WI38 (cell line): ENCODE measurements around the gene DNAJC30.

Source experiments
- H3K4me3 ChIP-seq: 2 replicates; pipeline ENCODE4 v1.5.1; 2011; ENCODE audit warnings: low read depth, mild to moderate bottlenecking, control low read depth, low read length
- TF ChIP-seq, protein P1 (sequence below): IDR thresholded peaks from 2 replicates; pipeline ENCODE4 v1.5.1; 2012; ENCODE audit warnings: low read depth, mild to moderate bottlenecking, control low read depth, low read length

DNAJC30 gene

DNA sequence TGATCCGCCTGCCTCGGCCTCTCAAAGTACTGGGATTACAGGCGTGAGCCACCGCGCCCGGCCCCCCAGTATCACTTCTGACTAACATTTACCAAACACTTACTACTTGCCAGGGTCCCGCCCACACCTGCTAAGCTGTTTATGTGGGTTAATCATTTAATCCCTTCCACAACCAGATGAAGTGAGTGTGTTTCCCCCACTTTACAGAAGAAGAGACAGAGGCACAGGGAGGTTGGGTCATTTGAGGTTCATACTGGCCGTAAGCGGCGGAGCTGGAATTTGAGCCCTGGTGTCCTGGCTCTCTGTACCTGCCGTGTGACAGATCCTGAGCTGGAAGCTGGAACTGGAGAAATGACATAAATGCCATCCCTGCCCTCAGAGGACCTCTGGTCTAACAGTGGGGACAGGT, 30.7 kb downstream of the DNAJC30 start:
- H3K4me3 ChIP-seq: no peak overlapping the region
- TF ChIP-seq, protein P1, sequence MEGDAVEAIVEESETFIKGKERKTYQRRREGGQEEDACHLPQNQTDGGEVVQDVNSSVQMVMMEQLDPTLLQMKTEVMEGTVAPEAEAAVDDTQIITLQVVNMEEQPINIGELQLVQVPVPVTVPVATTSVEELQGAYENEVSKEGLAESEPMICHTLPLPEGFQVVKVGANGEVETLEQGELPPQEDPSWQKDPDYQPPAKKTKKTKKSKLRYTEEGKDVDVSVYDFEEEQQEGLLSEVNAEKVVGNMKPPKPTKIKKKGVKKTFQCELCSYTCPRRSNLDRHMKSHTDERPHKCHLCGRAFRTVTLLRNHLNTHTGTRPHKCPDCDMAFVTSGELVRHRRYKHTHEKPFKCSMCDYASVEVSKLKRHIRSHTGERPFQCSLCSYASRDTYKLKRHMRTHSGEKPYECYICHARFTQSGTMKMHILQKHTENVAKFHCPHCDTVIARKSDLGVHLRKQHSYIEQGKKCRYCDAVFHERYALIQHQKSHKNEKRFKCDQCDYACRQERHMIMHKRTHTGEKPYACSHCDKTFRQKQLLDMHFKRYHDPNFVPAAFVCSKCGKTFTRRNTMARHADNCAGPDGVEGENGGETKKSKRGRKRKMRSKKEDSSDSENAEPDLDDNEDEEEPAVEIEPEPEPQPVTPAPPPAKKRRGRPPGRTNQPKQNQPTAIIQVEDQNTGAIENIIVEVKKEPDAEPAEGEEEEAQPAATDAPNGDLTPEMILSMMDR: no peak

DNA sequence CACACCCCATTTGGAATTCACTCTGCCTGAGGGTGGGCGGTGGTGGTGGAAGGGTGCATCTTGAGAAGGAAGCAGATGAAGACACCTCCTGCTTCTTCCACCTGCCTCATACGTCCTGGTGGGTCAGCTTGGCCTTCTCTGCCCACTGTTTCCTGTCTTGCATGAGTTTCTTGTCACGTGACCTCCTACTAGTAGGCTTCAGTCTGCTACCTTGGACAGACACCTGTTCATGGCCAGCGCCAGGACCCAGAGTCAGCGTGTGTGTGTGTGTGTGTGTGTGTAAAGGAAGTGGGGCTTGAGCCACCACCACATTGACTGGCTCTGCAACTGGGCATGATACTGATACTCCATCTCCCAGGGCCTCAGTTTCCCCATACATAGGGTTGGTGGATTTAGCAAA, 32.7 kb downstream of the DNAJC30 start:
- no peak overlapping the region for H3K4me3 ChIP-seq
- TF ChIP-seq, protein P1: no peak

DNA sequence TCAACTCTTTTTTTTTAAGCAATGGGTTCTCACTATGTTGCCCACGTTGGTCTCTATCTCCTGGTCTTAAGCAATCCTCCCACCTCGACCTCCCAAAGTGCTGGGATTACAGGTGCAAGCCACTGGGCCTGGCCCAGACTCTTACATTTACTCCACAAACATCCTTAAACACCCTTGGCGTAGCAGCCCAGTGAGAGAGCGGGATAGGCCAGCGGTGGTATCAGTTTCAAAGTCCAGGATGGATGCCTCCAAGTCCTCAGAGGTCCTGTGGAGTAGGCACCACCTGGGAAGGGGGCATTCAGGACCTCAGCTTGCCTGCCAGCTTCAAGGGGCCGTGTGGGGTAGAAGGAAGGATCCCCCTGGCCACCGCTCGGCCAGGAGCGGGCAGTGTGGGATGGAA, 33.7 kb downstream of the DNAJC30 start:
- H3K4me3 ChIP-seq: no peak overlapping the region
- TF ChIP-seq, protein P1: no peak

DNA sequence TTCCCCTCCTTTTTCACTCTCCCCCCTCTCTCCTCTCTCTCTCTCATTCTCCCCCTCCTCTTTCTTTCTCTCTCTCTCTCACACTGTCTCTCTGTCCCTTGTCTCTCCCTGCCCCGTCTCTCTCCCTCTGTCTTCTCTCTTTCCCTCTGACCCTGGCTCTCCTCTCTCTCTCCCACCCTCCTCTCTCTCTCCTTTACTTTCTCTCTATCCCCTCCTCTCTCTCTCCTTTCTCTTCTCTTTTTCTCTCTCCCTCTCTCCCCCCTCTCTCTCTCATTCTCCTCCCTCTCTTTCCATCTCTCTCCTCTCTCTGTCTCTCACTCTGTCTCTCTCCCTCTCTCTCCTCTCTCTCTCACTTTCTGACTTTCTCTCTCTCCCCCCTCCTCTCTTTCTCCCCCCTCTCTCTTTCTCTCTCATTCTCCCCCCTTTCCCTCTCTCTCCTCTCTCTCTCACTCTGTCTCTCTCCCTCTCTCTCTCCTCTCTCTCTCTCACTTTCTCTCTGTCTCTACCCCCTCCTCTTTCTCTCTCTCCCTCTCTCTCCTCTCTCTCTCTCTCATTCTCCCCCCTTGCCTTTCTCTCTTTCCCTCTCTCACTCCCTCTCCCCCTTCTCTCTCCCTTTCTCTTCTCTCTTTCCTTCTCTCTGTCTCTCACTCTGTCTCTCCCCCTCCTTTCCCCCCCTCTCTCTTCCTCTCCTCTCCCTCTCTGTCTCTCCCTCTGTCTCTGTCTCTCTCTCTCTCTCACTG, 34.5 kb downstream of the DNAJC30 start:
- H3K4me3 ChIP-seq: no peak overlapping the region

DNA sequence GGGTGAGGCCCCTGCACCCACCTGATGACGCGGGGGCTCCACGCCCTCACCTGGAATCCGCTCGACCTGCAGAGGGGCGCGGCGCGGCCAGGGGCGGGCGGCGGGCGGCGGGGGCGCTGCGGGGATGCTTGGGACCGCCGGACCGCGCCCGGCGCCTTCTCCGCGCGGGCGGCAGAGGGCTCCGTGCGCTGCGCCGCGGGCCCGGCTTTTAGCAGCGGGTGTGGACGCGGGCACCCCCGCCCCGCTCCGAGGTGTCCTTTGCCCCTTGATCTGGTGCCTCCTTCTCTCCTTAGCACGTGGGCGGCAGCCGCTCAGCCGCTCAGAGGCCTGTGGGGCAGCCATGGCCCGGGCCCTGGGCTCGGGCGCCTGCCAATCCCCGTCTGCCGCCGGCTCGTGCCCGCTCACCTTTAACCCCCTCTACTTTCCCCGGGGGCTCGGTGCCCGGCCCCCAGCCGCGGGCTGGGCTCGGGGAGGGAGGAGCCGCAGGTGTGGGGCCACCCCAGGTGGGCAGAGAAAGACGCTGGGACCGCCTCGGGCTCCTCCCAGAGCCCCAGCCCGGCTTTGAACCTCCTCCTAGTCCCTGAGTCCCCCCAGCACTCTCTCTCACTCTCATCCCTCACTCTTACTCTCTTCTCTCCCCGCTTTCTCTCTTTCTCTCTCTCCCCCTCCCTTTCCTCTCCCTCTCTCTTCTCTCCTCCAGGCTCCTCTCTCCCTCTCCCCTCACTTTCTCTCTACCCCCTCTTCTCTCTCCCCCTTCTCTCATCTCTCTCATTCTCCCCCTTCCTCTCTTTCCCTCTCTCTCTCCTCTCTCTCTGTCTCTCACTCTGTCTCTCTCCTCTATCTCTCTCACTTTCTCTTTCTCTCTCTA, 35.3 kb downstream of the DNAJC30 start:
- TF ChIP-seq, protein P1: no peak
- H3K4me3 ChIP-seq: no peak overlapping the region

More for the DNA sequence above, 34.5 kb downstream of the DNAJC30 start:
- TF ChIP-seq, protein P1: no peak

DNA sequence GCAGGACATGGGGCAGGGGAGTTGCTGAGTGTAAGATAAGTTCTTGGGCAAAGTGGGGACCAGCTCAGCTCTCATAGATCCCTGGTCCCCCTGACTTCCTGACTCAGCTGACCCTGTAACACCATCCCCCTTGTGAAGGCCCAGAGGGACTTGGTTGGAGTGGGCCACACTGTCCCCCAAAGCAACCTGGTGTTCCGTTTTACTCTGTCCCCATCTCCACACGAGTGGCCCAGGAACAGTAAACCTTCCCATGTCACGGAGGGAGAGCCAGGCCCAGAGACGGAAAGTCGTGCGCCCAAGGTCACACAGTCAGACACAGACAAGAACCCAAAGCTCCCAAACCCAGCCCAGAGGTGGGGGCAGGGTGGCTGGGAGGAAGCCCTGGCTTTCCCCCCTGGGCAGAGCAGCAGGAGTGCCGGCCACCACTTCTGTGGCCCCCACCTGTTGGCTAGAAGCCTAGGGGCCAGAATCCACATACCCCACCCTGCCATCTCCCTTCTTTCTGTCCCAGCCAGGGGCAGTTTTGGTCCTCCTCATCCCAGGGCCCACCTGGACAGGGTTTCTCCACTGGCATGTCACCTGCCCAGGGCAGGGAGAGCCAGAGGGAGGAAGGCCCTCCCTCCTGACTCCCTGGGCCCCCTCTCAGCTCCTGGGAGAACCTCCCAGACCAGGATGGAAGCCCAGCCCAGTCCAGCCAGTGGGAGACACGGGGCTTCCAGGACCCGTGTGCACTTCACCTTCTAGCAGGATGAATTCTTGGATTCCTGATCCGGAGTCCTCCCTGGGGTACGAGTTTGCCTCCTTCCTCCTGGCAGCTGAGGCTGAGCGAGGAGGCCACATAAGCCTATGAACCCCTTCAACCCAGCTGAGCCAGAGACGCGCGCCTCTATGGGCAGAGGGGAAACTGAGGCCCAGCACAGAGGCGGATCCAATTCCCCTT, 36.2 kb downstream of the DNAJC30 start:
- TF ChIP-seq, protein P1: no peak
- no peak overlapping the region for H3K4me3 ChIP-seq
